Neural cell (in vitro differentiated cells): ENCODE results near the gene PNPLA3. TPM values are rescaled to one million over a fixed set of nuclear protein-coding genes. Genes with fewer than 3 reads are reported as not detected.
A peak's percentile ranks its signal among the peaks of the same experiment; 100 is the strongest.
"Not testable (repeated sequence)": the region's sequence is repeated elsewhere in the genome, so short reads cannot be mapped to it uniquely, and the experiment has no call there.

Source experiments
- H2AFZ ChIP-seq: fragments of 200-600, 300-800 bp; sonication (generic), shearing (Covaris generic); 2 replicates; pipeline ENCODE4 v1.6.0; 2014; ENCODE audit warnings: low read depth, mild to moderate bottlenecking, antibody characterized with exemption, low read length, moderate library complexity
- H3F3A ChIP-seq: fragments of 200-600 bp; shearing (Covaris generic); 2 replicates; pipeline ENCODE4 v1.6.1; 2016; ENCODE audit warnings: mild to moderate bottlenecking, moderate library complexity, mixed read lengths, antibody characterized with exemption, low read length; ENCODE audit not compliant: insufficient read depth, poor library complexity, severe bottlenecking
- H3K27ac ChIP-seq: fragments of 200-600, 300-800 bp; sonication (generic), shearing (Covaris generic); 2 replicates; pipeline ENCODE4 v1.5.1; 2014; ENCODE audit warnings: mild to moderate bottlenecking, low read length, moderate library complexity
- H3K27me3 ChIP-seq: fragments of 300-800, 200-600 bp; sonication (generic), shearing (Covaris generic); 2 replicates; pipeline ENCODE4 v1.6.0; 2014; ENCODE audit warnings: mild to moderate bottlenecking, low read depth, low read length, moderate library complexity; ENCODE audit not compliant: insufficient read depth
- H3K36me3 ChIP-seq: fragments of 300-800, 200-600 bp; sonication (generic), shearing (Covaris generic); 2 replicates; pipeline ENCODE4 v1.5.1; 2014; ENCODE audit warnings: mild to moderate bottlenecking, antibody characterized with exemption, low read length, moderate library complexity; ENCODE audit not compliant: insufficient read depth
- H3K4me2 ChIP-seq: fragments of 300-800, 200-600 bp; sonication (generic), shearing (Covaris generic); 2 replicates; pipeline ENCODE4 v1.6.0; 2014; ENCODE audit warnings: mild to moderate bottlenecking, low read length
- H3K4me3 ChIP-seq: fragments of 300-800, 200-600 bp; sonication (generic), shearing (Covaris generic); 2 replicates; pipeline ENCODE4 v1.5.1; 2014; ENCODE audit warnings: mild to moderate bottlenecking, low read length, moderate library complexity
- H3K79me2 ChIP-seq: fragments of 200-600 bp; shearing (Covaris generic); replicated peaks from 2 replicates; pipeline ENCODE4 v1.6.0; 2014; ENCODE audit warnings: mild to moderate bottlenecking, low read length, moderate library complexity; ENCODE audit not compliant: insufficient read depth
- H3K9ac ChIP-seq: fragments of 300-800, 200-600 bp; sonication (generic), shearing (Covaris generic); 2 replicates; pipeline ENCODE4 v1.6.1; 2016; ENCODE audit warnings: mild to moderate bottlenecking, low read length, mixed read lengths
- H3K9me2 ChIP-seq: fragments of 200-600 bp; shearing (Covaris generic); 2 replicates; pipeline ENCODE4 v1.6.1; 2016; ENCODE audit warnings: mild to moderate bottlenecking, low read length, mixed read lengths; ENCODE audit not compliant: insufficient read depth
- H3K9me3 ChIP-seq: fragments of 200-600, 300-800 bp; sonication (generic), shearing (Covaris generic); 2 replicates; pipeline ENCODE4 v1.6.1; 2016; ENCODE audit warnings: mild to moderate bottlenecking, mixed run types, low read length, moderate library complexity, mixed read lengths
- H4K20me1 ChIP-seq: fragments of 200-600 bp; shearing (Covaris generic); 2 replicates; pipeline ENCODE4 v1.6.1; 2016; ENCODE audit warnings: mild to moderate bottlenecking, mixed run types; ENCODE audit not compliant: insufficient read depth
- EP300 ChIP-seq: fragments of 450-650 bp; conservative IDR thresholded peaks from 2 replicates; pipeline ENCODE4 v1.6.1; 2014; ENCODE audit warnings: antibody characterized with exemption, mild to moderate bottlenecking, moderate library complexity; ENCODE audit not compliant: poor library complexity, severe bottlenecking
- EZH2 ChIP-seq: fragments of 200-600, 300-800 bp; shearing (Covaris generic), sonication (generic); IDR thresholded peaks from 2 replicates; pipeline ENCODE4 v1.6.1; 2014; ENCODE audit warnings: antibody characterized with exemption, low read length, borderline replicate concordance, mild to moderate bottlenecking; ENCODE audit not compliant: insufficient read depth, poor library complexity, severe bottlenecking
- MXI1 ChIP-seq: fragments of 450-650 bp; conservative IDR thresholded peaks from 2 replicates; pipeline ENCODE4 v1.6.1; 2014; ENCODE audit warnings: antibody characterized with exemption, mild to moderate bottlenecking; ENCODE audit not compliant: poor library complexity, severe bottlenecking
- POLR2AphosphoS5 ChIP-seq: IDR thresholded peaks from 2 replicates; pipeline ENCODE4 v1.6.1; 2012
- RAD21 ChIP-seq: fragments of 450-650 bp; conservative IDR thresholded peaks from 2 replicates; pipeline ENCODE4 v1.6.1; 2014; ENCODE audit warnings: antibody characterized with exemption, mild to moderate bottlenecking, moderate library complexity
- SMC3 ChIP-seq: fragments of 450-650 bp; conservative IDR thresholded peaks from 2 replicates; pipeline ENCODE4 v1.6.1; 2014; ENCODE audit warnings: antibody characterized with exemption, mild to moderate bottlenecking, moderate library complexity; ENCODE audit not compliant: poor library complexity
- TAF1 ChIP-seq: IDR thresholded peaks from 2 replicates; pipeline ENCODE4 v1.6.1; 2012; ENCODE audit warnings: low read depth
- polyA plus RNA-seq: library from polyadenylated mRNA; depleted of rRNA; stranded (reverse); fragments of >200 nt; gene quantifications from 2 replicates; pipeline ENCODE4 v1.2.3, GENCODE V29; 2014
- TF ChIP-seq, protein P1 (sequence below): IDR thresholded peaks from 2 replicates; pipeline ENCODE4 v1.6.1; 2012; ENCODE audit warnings: borderline replicate concordance
- TF ChIP-seq, protein P2 (sequence below): fragments of 450-650 bp; IDR thresholded peaks from 2 replicates; pipeline ENCODE4 v1.5.1; 2014; ENCODE audit warnings: antibody characterized with exemption, mild to moderate bottlenecking, moderate library complexity; ENCODE audit not compliant: poor library complexity, severe bottlenecking

Gene PNPLA3
- polyA plus RNA-seq, 1 donor from 2014 or later, result 6.5 TPM

GRCh38 chr22:43901976-43902643 is 21.5 kb upstream of the PNPLA3 start:
- Histone ChIP-seq H3K79me2 (no peaks in the 10 kb centered on the region), H3K4me2 (no peak overlapping the region), H3K9me2 (no peaks in the 10 kb centered on the region), H4K20me1 (no peaks in the 10 kb centered on the region), H3K27me3 (no peaks in the 10 kb centered on the region), H3K4me3 (no peak overlapping the region), H3K36me3 (no peaks in the 10 kb centered on the region), H2AFZ (no peak overlapping the region), H3K9me3 (no peaks in the 10 kb centered on the region), H3K27ac (no peak overlapping the region), H3K9ac (no peak overlapping the region), H3F3A (no peaks in the 10 kb centered on the region)
- TF ChIP-seq EP300 (no peak), EZH2 (no peak), RAD21 (no peak), SMC3 (no peak), POLR2AphosphoS5 (no peak), TAF1 (no peak), MXI1 (no peak)
- TF ChIP-seq, protein P1, sequence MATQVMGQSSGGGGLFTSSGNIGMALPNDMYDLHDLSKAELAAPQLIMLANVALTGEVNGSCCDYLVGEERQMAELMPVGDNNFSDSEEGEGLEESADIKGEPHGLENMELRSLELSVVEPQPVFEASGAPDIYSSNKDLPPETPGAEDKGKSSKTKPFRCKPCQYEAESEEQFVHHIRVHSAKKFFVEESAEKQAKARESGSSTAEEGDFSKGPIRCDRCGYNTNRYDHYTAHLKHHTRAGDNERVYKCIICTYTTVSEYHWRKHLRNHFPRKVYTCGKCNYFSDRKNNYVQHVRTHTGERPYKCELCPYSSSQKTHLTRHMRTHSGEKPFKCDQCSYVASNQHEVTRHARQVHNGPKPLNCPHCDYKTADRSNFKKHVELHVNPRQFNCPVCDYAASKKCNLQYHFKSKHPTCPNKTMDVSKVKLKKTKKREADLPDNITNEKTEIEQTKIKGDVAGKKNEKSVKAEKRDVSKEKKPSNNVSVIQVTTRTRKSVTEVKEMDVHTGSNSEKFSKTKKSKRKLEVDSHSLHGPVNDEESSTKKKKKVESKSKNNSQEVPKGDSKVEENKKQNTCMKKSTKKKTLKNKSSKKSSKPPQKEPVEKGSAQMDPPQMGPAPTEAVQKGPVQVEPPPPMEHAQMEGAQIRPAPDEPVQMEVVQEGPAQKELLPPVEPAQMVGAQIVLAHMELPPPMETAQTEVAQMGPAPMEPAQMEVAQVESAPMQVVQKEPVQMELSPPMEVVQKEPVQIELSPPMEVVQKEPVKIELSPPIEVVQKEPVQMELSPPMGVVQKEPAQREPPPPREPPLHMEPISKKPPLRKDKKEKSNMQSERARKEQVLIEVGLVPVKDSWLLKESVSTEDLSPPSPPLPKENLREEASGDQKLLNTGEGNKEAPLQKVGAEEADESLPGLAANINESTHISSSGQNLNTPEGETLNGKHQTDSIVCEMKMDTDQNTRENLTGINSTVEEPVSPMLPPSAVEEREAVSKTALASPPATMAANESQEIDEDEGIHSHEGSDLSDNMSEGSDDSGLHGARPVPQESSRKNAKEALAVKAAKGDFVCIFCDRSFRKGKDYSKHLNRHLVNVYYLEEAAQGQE, result no peak
- TF ChIP-seq, protein P2, sequence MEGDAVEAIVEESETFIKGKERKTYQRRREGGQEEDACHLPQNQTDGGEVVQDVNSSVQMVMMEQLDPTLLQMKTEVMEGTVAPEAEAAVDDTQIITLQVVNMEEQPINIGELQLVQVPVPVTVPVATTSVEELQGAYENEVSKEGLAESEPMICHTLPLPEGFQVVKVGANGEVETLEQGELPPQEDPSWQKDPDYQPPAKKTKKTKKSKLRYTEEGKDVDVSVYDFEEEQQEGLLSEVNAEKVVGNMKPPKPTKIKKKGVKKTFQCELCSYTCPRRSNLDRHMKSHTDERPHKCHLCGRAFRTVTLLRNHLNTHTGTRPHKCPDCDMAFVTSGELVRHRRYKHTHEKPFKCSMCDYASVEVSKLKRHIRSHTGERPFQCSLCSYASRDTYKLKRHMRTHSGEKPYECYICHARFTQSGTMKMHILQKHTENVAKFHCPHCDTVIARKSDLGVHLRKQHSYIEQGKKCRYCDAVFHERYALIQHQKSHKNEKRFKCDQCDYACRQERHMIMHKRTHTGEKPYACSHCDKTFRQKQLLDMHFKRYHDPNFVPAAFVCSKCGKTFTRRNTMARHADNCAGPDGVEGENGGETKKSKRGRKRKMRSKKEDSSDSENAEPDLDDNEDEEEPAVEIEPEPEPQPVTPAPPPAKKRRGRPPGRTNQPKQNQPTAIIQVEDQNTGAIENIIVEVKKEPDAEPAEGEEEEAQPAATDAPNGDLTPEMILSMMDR, result no peak

DNA sequence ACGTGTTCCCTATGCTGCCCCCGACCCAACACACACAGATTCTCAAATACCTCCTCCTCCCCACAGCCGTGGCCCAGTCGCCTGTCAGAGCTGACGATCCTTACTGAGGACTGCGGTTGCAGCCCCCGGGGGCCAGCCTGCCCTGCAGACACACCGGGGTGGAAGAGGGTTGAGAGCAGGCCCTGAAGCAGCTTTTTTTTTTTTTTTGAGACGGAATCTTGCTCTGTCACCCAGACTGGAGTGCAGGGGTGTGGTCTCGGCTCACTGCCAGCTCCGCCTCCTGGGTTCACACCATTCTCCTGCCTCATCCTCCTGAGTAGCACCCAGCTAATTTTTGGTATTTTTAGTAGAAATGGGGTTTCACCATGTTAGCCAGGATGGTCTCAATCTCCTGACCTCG is 20.6 kb upstream of the PNPLA3 start:
- not testable (repeated sequence) for H3F3A ChIP-seq, H3K27me3 ChIP-seq, H3K4me2 ChIP-seq, H3K27ac ChIP-seq, H4K20me1 ChIP-seq, H3K9me2 ChIP-seq, H2AFZ ChIP-seq, H3K9ac ChIP-seq, H3K4me3 ChIP-seq, H3K79me2 ChIP-seq, H3K36me3 ChIP-seq, H3K9me3 ChIP-seq

GRCh38 chr22:43904412-43904811 is 19.2 kb upstream of the PNPLA3 start:
- not testable (repeated sequence) for H3K9ac ChIP-seq, H3F3A ChIP-seq, H3K27me3 ChIP-seq, H3K36me3 ChIP-seq, H3K27ac ChIP-seq, H3K9me3 ChIP-seq, H4K20me1 ChIP-seq, H3K9me2 ChIP-seq, H3K4me3 ChIP-seq, H2AFZ ChIP-seq, H3K79me2 ChIP-seq, H3K4me2 ChIP-seq
- TF ChIP-seq, protein P2, result peak; percentile 25
